ENCODE measurements around the gene DISP3.

DISP3 gene

DNA sequence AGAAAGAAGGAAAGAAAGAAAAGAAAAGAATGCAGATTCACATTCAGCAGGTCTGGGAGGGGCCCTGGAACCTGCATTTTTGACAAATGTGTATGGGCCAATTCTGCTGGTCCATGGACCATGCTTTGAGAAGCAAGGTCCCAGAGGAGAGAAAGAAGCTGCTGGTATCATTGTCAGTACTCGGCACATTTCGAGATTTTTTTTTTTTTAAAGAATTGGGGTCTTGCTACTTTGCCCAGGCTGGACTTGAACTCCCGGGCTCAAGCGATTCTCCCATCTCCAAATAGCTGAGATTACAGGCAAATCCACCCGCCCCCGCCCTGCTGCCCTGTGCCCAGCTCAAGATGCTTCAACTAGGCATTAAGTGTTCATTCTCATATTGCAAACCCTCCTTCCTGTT lies 13.6 kb upstream of the DISP3 start:
- no peaks in the 10 kb centered on the region for H3K36me3 ChIP-seq (ENCODE audit: insufficient read depth, low read length)
- H3K4me3 ChIP-seq (ENCODE audit: low read length), result no peak overlapping the region
- H3K27me3 ChIP-seq (ENCODE audit: insufficient read depth, low read length), result peaks cover 23% of the 10 kb centered on the region
- no peaks in the 10 kb centered on the region for H3K9me3 ChIP-seq (ENCODE audit: low read length)
- no peaks in the 10 kb centered on the region for H3K4me1 ChIP-seq (ENCODE audit: insufficient read depth, low read length)
- no peak overlapping the region for H2AFZ ChIP-seq (ENCODE audit: low read depth, low read length)

DNA sequence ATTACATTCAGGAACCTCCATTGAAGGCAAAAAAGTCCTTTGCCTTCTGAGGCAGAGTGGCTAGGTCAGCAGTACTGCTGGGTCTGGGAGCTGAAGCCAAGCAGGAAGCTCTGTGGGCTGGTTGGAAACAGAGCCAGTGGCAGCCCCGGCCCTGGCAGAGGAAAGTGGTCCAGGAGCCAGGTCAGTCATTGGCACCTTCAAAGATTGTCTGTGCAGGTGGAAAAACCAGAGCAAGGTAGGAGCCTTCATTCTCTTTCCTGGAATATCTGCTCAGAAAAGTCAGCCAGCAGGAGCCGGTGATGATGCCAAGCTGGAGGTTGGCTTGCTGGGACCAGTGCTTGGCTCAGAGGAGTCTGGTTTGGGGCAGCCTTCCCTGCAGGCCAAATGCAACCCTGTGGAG lies 12.5 kb upstream of the DISP3 start:
- peaks cover 16% of the 10 kb centered on the region for H3K27me3 ChIP-seq (ENCODE audit: insufficient read depth, low read length)
- no peaks in the 10 kb centered on the region for H3K36me3 ChIP-seq (ENCODE audit: insufficient read depth, low read length)
- no peak overlapping the region for H2AFZ ChIP-seq (ENCODE audit: low read depth, low read length)
- no peaks in the 10 kb centered on the region for H3K4me1 ChIP-seq (ENCODE audit: insufficient read depth, low read length)
- no peak overlapping the region for H3K4me3 ChIP-seq (ENCODE audit: low read length)
- no peaks in the 10 kb centered on the region for H3K9me3 ChIP-seq (ENCODE audit: low read length)

DNA sequence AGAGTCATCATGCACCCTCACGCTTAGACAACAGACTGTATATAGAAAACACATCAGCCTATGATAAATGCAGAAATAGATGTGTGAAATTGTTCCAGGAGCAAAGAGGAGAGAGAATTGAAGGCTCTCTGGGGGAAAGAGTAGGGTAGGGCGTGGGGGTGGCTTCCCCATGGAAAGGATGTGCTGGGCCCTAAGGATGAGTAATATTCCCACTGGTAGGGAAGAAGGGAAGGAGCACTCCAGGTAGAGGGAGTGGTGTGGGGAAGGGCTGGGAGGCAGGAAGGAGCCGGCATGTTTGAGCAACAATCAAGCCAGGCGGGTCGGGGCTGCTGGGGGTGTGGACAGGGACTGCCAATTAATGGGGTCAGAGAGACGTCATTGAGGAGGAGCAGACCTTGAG lies 10.1 kb upstream of the DISP3 start:
- no peaks in the 10 kb centered on the region for H3K9me3 ChIP-seq (ENCODE audit: low read length)
- no peaks in the 10 kb centered on the region for H3K36me3 ChIP-seq (ENCODE audit: insufficient read depth, low read length)
- H3K4me3 ChIP-seq (ENCODE audit: low read length), result no peak overlapping the region
- H3K4me1 ChIP-seq (ENCODE audit: insufficient read depth, low read length), result no peaks in the 10 kb centered on the region
- H2AFZ ChIP-seq (ENCODE audit: low read depth, low read length), result no peak overlapping the region
- H3K27me3 ChIP-seq (ENCODE audit: insufficient read depth, low read length), result peaks cover 9% of the 10 kb centered on the region

DNA sequence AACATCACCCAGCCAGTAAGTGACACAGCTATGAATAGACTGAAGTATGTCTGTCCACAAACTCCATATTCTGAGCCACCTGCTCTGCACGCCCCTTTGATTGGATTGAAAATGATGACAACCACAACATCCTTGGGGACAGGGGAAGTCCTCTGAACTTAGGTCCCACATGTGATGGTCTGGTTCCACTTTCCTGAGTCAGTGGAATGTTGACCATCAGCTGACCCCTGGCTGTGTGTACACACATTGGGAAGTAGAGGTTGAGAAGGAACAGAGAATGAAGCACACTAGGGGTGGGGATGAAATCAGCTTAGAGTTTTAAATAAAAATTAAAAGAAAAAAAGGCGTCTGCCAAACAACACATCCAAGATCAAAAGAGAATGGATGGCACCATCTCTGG lies 8.0 kb upstream of the DISP3 start:
- H3K9me3 ChIP-seq (ENCODE audit: low read length), result no peaks in the 10 kb centered on the region
- H3K4me3 ChIP-seq (ENCODE audit: low read length), result no peak overlapping the region
- H3K4me1 ChIP-seq (ENCODE audit: insufficient read depth, low read length), result no peaks in the 10 kb centered on the region
- H2AFZ ChIP-seq (ENCODE audit: low read depth, low read length), result no peak overlapping the region
- no peaks in the 10 kb centered on the region for H3K36me3 ChIP-seq (ENCODE audit: insufficient read depth, low read length)
- peaks cover 9% of the 10 kb centered on the region for H3K27me3 ChIP-seq (ENCODE audit: insufficient read depth, low read length)

DNA sequence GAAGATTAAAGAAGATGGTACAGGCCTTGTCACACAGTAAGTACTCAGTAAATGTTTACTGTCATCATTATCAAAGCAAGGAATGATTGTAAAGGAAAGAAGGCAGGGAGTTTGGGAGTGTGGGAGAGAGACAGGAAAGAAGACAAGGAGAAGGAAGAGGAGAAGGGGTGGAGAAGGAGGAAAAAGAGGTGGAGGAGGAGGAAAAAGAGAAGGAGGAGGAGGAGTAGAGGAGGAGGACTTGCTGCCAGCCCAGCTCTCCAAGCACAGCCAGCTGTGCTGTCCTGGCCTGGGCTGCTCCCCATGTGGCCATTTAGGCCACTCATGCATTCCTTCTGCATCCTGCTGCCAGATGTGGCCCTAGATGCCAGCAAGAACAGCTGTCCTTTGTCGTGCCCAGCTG lies 7.5 kb upstream of the DISP3 start:
- Histone ChIP-seq H3K4me1 (ENCODE audit: insufficient read depth, low read length) (no peaks in the 10 kb centered on the region), H3K9me3 (ENCODE audit: low read length) (no peaks in the 10 kb centered on the region), H2AFZ (ENCODE audit: low read depth, low read length) (no peak overlapping the region), H3K36me3 (ENCODE audit: insufficient read depth, low read length) (no peaks in the 10 kb centered on the region), H3K4me3 (ENCODE audit: low read length) (no peak overlapping the region), H3K27me3 (ENCODE audit: insufficient read depth, low read length) (peaks cover 9% of the 10 kb centered on the region)

DNA sequence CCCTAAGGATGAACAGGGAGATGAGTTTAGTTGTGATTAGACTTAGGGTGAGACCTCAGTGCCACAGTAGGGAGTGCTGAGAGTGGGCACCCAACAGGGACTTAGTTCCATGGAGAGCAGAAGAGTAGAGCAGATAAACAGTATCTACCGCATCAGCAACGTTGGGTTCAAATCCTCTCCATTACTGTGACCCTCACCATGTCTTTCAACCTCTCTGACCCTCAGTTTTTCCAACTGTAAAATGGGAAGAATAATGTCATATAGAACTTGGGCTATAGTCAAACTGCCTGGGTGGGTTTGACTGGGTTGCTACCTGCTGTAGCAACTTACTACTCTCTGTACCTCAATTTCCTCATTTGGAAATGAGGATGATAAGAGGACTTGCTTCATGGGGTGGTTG lies 6.7 kb upstream of the DISP3 start:
- H3K9me3 ChIP-seq (ENCODE audit: low read length), result no peaks in the 10 kb centered on the region
- peaks cover 8% of the 10 kb centered on the region for H3K27me3 ChIP-seq (ENCODE audit: insufficient read depth, low read length)
- H3K36me3 ChIP-seq (ENCODE audit: insufficient read depth, low read length), result no peaks in the 10 kb centered on the region
- no peaks in the 10 kb centered on the region for H3K4me1 ChIP-seq (ENCODE audit: insufficient read depth, low read length)
- no peak overlapping the region for H3K4me3 ChIP-seq (ENCODE audit: low read length)
- no peak overlapping the region for H2AFZ ChIP-seq (ENCODE audit: low read depth, low read length)

DNA sequence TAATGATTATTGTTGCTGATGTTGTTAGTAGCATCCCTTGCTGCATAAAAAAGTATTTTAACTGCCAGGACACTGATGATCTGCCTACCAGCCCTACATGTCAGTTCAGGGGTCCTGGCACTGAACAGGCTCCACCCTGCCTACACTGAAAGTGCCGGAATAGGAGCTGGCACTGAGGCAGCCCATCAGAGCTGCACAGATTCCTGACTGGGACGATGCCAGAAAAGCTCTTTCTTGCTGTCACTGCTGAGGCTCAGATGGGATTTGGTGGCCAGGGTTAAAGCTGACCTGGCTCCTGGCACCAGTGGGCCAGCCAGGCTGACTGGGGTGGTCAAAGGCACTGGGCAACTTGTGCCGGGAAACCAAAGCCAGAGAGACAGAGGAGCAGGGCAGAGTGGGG lies 6.2 kb upstream of the DISP3 start:
- no peaks in the 10 kb centered on the region for H3K36me3 ChIP-seq (ENCODE audit: insufficient read depth, low read length)
- H3K27me3 ChIP-seq (ENCODE audit: insufficient read depth, low read length), result peaks cover 4% of the 10 kb centered on the region
- H3K4me3 ChIP-seq (ENCODE audit: low read length), result no peak overlapping the region
- no peak overlapping the region for H2AFZ ChIP-seq (ENCODE audit: low read depth, low read length)
- no peaks in the 10 kb centered on the region for H3K4me1 ChIP-seq (ENCODE audit: insufficient read depth, low read length)
- H3K9me3 ChIP-seq (ENCODE audit: low read length), result no peaks in the 10 kb centered on the region

DNA sequence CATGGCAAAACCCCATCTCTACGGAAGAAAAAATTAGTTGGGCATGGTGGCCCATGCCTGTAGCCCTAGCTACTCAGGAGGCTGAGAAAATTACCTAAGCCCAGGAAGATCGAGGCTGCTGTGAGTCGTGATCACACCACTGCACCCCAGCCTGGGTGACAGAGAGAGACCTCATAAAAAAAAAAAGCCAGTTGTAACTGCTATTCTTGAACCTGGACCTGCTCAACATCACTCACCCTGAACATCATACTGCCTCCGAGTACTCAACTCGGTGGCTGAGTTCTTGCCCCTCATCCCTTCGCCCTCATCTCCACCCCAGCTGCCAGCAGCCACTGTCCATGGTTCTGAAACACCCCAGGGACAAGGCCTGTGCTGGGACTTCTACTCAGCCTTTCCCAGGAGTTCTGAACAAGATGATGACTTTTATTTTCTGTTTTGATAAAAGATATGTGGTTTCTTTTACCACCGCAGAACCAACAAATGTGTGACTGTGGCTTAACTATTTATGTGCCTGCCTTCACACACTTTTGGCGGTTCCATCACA lies 5.4 kb upstream of the DISP3 start:
- H3K36me3 ChIP-seq (ENCODE audit: insufficient read depth, low read length), result no peaks in the 10 kb centered on the region
- no peak overlapping the region for H3K4me3 ChIP-seq (ENCODE audit: low read length)
- peaks cover 4% of the 10 kb centered on the region for H3K27me3 ChIP-seq (ENCODE audit: insufficient read depth, low read length)
- no peaks in the 10 kb centered on the region for H3K9me3 ChIP-seq (ENCODE audit: low read length)
- H3K4me1 ChIP-seq (ENCODE audit: insufficient read depth, low read length), result no peaks in the 10 kb centered on the region
- H2AFZ ChIP-seq (ENCODE audit: low read depth, low read length), result no peak overlapping the region

DNA sequence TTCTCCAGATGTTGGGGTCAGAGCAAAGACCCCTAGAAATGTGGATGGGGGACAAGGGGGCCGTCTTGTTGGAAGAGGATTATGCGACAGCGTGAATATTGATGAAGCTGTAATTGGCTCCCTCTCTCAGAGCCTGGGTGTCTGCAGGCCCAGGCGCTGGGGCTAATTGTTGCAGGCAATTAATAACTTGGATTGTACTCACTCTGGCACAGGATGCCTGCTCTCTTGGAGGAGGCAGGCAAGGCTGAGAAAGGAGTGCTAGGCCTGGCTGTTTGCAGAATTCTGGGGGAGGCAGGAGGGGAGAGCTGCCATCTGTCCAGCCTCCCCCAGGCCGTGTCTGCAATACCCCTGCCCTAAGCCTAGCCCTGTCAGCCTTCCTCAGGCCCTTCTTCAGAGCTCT lies 4.1 kb upstream of the DISP3 start:
- no peaks in the 10 kb centered on the region for H3K9me3 ChIP-seq (ENCODE audit: low read length)
- H3K27me3 ChIP-seq (ENCODE audit: insufficient read depth, low read length), result peaks cover 4% of the 10 kb centered on the region
- H3K36me3 ChIP-seq (ENCODE audit: insufficient read depth, low read length), result no peaks in the 10 kb centered on the region
- peaks cover 4% of the 10 kb centered on the region for H3K4me1 ChIP-seq (ENCODE audit: insufficient read depth, low read length)
- H3K4me3 ChIP-seq (ENCODE audit: low read length), result no peak overlapping the region
- H2AFZ ChIP-seq (ENCODE audit: low read depth, low read length), result no peak overlapping the region

DNA sequence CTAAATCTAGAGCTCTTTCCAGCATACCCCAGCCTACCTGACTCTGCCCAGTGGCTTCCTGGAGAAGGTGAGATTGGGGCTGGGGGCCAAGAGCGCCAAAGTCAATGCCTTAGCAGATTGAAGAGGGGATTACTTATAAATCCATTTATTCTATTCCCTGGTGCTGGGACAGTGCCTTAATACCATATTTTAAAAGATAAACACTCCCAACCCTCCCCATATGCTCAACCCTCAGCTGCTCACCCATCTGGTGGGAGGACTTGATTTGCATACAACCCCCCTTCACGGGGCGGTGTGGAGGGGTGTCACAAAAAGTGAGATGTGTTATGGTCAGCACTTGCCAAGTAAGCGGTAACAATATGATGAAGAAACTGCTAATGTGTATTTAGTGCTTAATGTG lies 3.2 kb upstream of the DISP3 start:
- Histone ChIP-seq H3K4me3 (ENCODE audit: low read length) (no peak overlapping the region), H3K27me3 (ENCODE audit: insufficient read depth, low read length) (peaks cover 4% of the 10 kb centered on the region), H3K36me3 (ENCODE audit: insufficient read depth, low read length) (no peaks in the 10 kb centered on the region), H3K4me1 (ENCODE audit: insufficient read depth, low read length) (peaks cover 10% of the 10 kb centered on the region), H2AFZ (ENCODE audit: low read depth, low read length) (no peak overlapping the region), H3K9me3 (ENCODE audit: low read length) (no peaks in the 10 kb centered on the region)

DNA sequence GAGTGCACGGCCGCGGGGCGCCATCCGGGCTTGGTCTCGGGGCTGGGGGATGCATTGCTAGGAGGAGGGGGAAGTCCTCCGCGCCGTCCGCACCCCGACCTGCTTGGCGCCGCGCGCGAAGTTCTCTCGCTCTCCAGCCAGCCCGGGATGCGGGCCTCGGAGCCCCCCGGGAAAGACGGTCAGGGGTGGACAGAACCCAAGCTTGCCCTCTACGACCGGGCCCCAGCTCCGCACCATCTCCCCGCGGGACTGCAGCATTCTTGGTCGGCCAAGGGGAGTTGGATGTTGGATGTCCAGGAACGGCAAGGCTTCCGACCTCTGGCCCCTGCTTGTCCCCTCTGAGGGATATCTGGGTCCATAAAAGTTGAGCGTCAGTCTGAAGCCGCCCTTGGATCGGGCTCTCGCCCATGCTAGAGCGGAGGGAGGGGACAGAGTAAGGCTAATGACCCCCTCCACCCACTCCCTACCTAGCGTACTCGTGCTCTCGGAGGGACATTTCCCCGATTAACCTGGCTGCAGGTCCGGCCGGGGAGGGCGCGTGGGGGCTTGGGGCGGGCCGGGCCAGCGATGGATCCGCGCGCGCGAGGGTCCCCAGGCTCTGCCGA lies 522 bp downstream of the DISP3 start:
- Histone ChIP-seq H2AFZ (ENCODE audit: low read depth, low read length) (peak overlapping the region; percentile 44), H3K27me3 (ENCODE audit: insufficient read depth, low read length) (peaks cover 4% of the 10 kb centered on the region), H3K36me3 (ENCODE audit: insufficient read depth, low read length) (no peaks in the 10 kb centered on the region), H3K4me1 (ENCODE audit: insufficient read depth, low read length) (peaks cover 10% of the 10 kb centered on the region), H3K4me3 (ENCODE audit: low read length) (peak overlapping the region; percentile 70), H3K9me3 (ENCODE audit: low read length) (no peaks in the 10 kb centered on the region)

DNA sequence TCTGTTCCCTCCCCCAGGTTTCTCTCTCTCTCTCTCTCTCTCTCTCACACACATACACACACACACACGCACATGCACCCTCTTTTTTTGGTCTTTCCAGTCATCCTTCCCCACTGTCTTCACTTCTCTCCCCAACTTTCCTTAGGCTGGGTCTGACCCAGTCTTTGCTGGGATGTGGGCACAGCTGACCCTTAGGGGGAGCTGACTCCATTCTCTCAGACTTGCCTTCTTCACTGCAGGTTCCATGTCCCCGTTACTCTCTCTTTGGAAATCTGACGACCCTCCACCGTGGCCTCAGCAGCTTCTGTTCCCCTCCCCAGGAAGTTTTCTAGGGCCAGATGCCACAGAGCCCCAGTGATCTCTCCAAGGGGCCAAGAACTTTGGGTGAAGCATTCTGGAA lies 2.1 kb downstream of the DISP3 start:
- no peak overlapping the region for H2AFZ ChIP-seq (ENCODE audit: low read depth, low read length)
- no peaks in the 10 kb centered on the region for H3K9me3 ChIP-seq (ENCODE audit: low read length)
- peaks cover 4% of the 10 kb centered on the region for H3K27me3 ChIP-seq (ENCODE audit: insufficient read depth, low read length)
- H3K4me3 ChIP-seq (ENCODE audit: low read length), result no peak overlapping the region
- no peaks in the 10 kb centered on the region for H3K36me3 ChIP-seq (ENCODE audit: insufficient read depth, low read length)
- peaks cover 10% of the 10 kb centered on the region for H3K4me1 ChIP-seq (ENCODE audit: insufficient read depth, low read length)

DNA sequence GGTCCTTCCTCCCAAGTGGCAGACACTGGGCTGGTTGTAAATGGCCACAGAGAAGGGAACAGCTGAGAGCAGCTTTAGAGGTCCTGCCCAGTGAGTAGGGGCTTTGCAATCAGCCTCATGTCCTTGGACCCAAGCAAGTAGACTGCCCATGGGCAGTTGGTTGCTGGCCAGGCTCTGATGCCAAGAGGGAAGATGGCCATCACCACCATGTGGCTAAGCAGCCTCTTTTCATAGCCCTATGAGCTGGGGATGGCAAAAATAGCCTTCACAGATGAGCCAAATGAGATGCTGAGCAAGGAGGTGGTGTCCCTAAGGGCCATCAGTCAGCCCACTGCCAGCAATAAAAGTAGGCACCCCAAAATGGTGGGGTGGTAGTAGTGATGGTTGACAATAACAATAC lies 3.2 kb downstream of the DISP3 start:
- H3K27me3 ChIP-seq (ENCODE audit: insufficient read depth, low read length), result peaks cover 1% of the 10 kb centered on the region
- H2AFZ ChIP-seq (ENCODE audit: low read depth, low read length), result no peak overlapping the region
- H3K36me3 ChIP-seq (ENCODE audit: insufficient read depth, low read length), result no peaks in the 10 kb centered on the region
- peaks cover 10% of the 10 kb centered on the region for H3K4me1 ChIP-seq (ENCODE audit: insufficient read depth, low read length)
- H3K9me3 ChIP-seq (ENCODE audit: low read length), result no peaks in the 10 kb centered on the region
- H3K4me3 ChIP-seq (ENCODE audit: low read length), result no peak overlapping the region

Measured in neuron (in vitro differentiated cells).